Heart left ventricle (tissue), 16 donors: ENCODE measurements around the gene PTPRE. TPM values are rescaled to one million over a fixed set of nuclear protein-coding genes. Genes with fewer than 3 reads are reported as not detected.

Source experiments
- ATAC-seq, 4 donors: fragments of 200-7000 bp; cut with Tn5 transposase; one replicate each; pipeline ENCODE4 v1.9.1; 2020 to 2022; ENCODE audit warnings: moderate library complexity in 4 of 4, mild to moderate bottlenecking in 3 of 4, moderate number of reproducible peaks in 1 of 4
- DNase-seq, 5 donors: peaks; one replicate each; pipeline ENCODE4 v3.0.0-alpha.2; 2020
- H3K27ac ChIP-seq, 12 donors: fragments of 200-600 bp; sonication (generic) in 4 of 12; one replicate each; pipeline versions ENCODE4 v1.5.0 to v1.8.0; 2016 to 2022; ENCODE audit warnings: mild to moderate bottlenecking in 2 of 12
- H3K27me3 ChIP-seq, 9 donors: fragments of 200-600 bp; sonication (generic) in 2 of 9; one replicate each; pipeline versions ENCODE4 v1.5.1 to v1.8.0; 2016 to 2022; ENCODE audit warnings: mild to moderate bottlenecking in 3 of 9
- H3K36me3 ChIP-seq, 9 donors: fragments of 200-600 bp; sonication (generic) in 2 of 9; one replicate each; pipeline versions ENCODE4 v1.5.0 to v1.8.0; 2018 to 2022; ENCODE audit warnings: mild to moderate bottlenecking in 2 of 9
- H3K4me1 ChIP-seq, 12 donors: fragments of 200-600 bp; sonication (generic) in 4 of 12; one replicate each; pipeline versions ENCODE4 v1.5.0 to v1.8.0; 2016 to 2022; ENCODE audit warnings: mild to moderate bottlenecking in 3 of 12
- H3K4me3 ChIP-seq, 12 donors: fragments of 200-600 bp; sonication (generic) in 4 of 12; one replicate each; pipeline versions ENCODE4 v1.5.0 to v1.8.0; 2017 to 2022; ENCODE audit warnings: mild to moderate bottlenecking in 9 of 12, moderate library complexity in 4 of 12
- H3K9me3 ChIP-seq, 12 donors: fragments of 200-600 bp; sonication (generic) in 4 of 12; one replicate each; pipeline versions ENCODE4 v1.5.0 to v1.8.0; 2016 to 2022; ENCODE audit warnings: mild to moderate bottlenecking in 1 of 12
- POLR2A ChIP-seq, 2 donors: fragments of 450-650 bp; IDR thresholded peaks; one replicate each; pipeline ENCODE4 v1.6.1; 2017; ENCODE audit warnings: antibody characterized with exemption in 2 of 2, mild to moderate bottlenecking in 2 of 2, moderate library complexity in 2 of 2
- WGBS, 4 donors: extraction: QIAGEN DNeasy Blood & Tissue Kit in 2 of 4; methylation state at CpG; one replicate each; pipeline versions ENCODE4 v1.1.5 to v1.1.7; 2013 to 2018; 5-methylcytosine and 5-hydroxymethylcytosine counted together
- intact Hi-C, 10 donors: fragments of 100-400 bp; cut with DNase I; formaldehyde crosslinking; loops; one replicate each; pipeline versions ENCODE4 v1.11.1 to v1.14.2; 2022
- polyA plus RNA-seq, 2 donors: library from polyadenylated mRNA; stranded (reverse); fragments of 200-250 nt; gene quantifications; one replicate each; pipeline ENCODE4 v1.2.3, GENCODE V29; 2013
- total RNA-seq, 9 donors: library from RNA; depleted of rRNA in 2 of 9; stranded (reverse); fragments of >200 nt in 2 of 9; fragmentation: NEBNext Ultra II Directional in 3 of 9; extraction: Animal tissue kit (Norgen Biotek cat#: 25700) in 3 of 9; gene quantifications; one replicate each; pipeline versions ENCODE4 v1.1.0 to v1.2.4, GENCODE V29; 2016 to 2023
- TF ChIP-seq, protein P1 (sequence below), 12 donors: fragments of 200-600 bp; sonication (generic) in 4 of 12; IDR thresholded peaks; one replicate each; pipeline versions ENCODE4 v1.5.0 to v1.8.0; 2018 to 2022; ENCODE audit warnings: antibody characterized with exemption in 12 of 12, mild to moderate bottlenecking in 5 of 12
- donor health status: ischemic (EF 13 %, LVEDD 7.1; RV severe dilation, severe dysfunction).
- donor health status: healthy with polysubstance abuse.
- donor health status: DM: no; HTN: yes; CAD: no.
- donor health status: DM: no; HTN: no; CAD: no.
- donor health status: ischemic (EF 25% LVEDD 6.9; RV normal size, moderate dysfunction).
- donor health status: ischemic (EF 25% LVEDD 5.7; RV mildly dilated, moderate dysfunction).
- donor health status: healthy.
- donor health status: DM: yes; HTN: yes; CAD: no.
- donor health status: ischemic (EF 35%, LVEDD 5.7; RV mildly dilated, moderate dysfunction).
- donor health status: nonischemic (EF 11% LVEDD 7.7; RV severe dilation, severe dysfunction).
- donor health status: DM: yes; HTN: yes; CAD: no.
- donor health status: PGD.
- donor health status: ischemic (EF 29% LVEDD 5.4; RV normal size, mild dysfunction).
- donor health status: nonischemic (EF 23%, LVEDD 6.1; RV moderate dilation, normal function).

The PTPRE gene
- total and polyA plus RNA-seq, 11 donors = 6.9 to 55.0 (median 24.1) TPM

DNA sequence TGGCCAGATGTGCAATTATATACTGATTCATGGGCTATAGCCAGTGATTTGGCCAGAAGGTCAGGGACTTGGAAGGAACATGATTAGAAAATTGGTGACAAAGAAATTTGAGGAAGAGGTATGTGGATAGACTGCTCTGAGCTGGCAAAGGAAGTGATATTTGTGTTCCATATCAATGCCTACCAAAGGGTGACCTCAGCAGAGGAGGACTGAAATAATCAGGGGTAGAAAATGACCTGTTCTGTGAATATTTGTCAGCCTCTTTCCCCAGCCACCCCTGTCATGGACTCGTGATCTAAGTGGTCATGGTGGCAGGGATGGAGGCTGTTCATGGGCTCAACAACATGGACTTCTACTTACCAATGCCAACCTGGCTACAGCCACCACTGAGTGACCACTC is 47.0 kb downstream of the PTPRE start:
- H3K4me3 ChIP-seq = no peak overlapping the region
- H3K36me3 ChIP-seq = no peaks in the 10 kb centered on the region
- no peak for ATAC-seq
- intact Hi-C loops = no loop called here
- no peak for DNase-seq
- no peaks in the 10 kb centered on the region for H3K27me3 ChIP-seq
- peaks cover 0 to 12% (median 0%) of the 10 kb centered on the region in 12 donors for H3K9me3 ChIP-seq
- TF ChIP-seq POLR2A (IDR thresholded peaks at IDR 0.05) = no peak
- TF ChIP-seq, protein P1, sequence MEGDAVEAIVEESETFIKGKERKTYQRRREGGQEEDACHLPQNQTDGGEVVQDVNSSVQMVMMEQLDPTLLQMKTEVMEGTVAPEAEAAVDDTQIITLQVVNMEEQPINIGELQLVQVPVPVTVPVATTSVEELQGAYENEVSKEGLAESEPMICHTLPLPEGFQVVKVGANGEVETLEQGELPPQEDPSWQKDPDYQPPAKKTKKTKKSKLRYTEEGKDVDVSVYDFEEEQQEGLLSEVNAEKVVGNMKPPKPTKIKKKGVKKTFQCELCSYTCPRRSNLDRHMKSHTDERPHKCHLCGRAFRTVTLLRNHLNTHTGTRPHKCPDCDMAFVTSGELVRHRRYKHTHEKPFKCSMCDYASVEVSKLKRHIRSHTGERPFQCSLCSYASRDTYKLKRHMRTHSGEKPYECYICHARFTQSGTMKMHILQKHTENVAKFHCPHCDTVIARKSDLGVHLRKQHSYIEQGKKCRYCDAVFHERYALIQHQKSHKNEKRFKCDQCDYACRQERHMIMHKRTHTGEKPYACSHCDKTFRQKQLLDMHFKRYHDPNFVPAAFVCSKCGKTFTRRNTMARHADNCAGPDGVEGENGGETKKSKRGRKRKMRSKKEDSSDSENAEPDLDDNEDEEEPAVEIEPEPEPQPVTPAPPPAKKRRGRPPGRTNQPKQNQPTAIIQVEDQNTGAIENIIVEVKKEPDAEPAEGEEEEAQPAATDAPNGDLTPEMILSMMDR (IDR thresholded peaks at IDR 0.05) = no peak
- WGBS, 4 donors = 93 to 100% (median 97%) methylated on average over 1 of the region's 1 CpG
- H3K27ac ChIP-seq = no peak overlapping the region
- peaks cover 0 to 8% (median 0%) of the 10 kb centered on the region in 12 donors for H3K4me1 ChIP-seq

DNA sequence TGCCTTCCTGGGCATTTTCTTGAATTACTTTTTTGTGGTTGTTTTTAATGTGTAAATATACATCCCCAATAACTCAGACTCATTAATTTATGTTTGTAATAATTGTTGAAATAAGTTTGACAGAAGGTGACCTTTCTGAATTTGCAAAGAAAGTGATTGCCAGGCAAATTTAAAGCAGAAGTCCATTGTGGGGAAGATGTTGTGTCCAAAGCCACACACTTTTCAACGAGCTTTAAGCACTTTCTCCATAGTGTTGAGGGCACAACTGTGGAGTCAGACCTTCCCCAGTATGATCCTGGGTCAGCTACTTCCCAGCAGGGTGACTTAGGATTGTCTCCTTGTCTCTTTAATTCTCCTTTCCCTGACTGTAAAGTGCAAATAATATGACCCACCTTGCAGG is 52.5 kb downstream of the PTPRE start:
- peaks cover 0 to 12% (median 0%) of the 10 kb centered on the region in 12 donors for H3K9me3 ChIP-seq
- H3K4me1 ChIP-seq = peaks cover 0 to 10% (median 0%) of the 10 kb centered on the region in 12 donors
- H3K27ac ChIP-seq = no peak overlapping the region
- TF ChIP-seq, protein P1 (IDR thresholded peaks at IDR 0.05) = no peak
- TF ChIP-seq POLR2A (IDR thresholded peaks at IDR 0.05) = no peak
- no peak for DNase-seq
- no peak for ATAC-seq
- H3K36me3 ChIP-seq = no peaks in the 10 kb centered on the region
- H3K4me3 ChIP-seq = no peak overlapping the region
- H3K27me3 ChIP-seq = no peaks in the 10 kb centered on the region
- intact Hi-C loops = no loop called here
- WGBS, 4 donors = 68 to 75% (median 70%) methylated on average over 1 of the region's 1 CpG

DNA sequence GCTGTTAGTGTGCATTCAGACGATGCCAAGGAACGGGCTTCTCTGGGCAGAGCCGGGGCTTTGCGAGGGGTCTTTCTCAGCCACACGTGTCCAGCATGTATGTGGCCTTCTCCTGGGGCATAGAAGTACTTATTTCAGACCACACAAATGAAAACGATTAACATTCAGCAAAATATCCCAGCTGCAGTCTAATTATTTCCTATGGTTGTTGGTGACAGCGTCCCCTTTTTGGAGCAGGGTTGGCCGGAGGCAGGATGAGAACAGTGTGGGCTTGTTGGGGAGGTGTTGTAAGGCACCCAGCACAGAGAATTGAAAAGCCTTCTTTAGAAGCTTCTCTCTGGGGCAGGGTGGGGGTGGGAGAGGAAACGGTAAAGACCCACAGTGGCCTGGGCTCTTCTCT is 54.2 kb downstream of the PTPRE start:
- TF ChIP-seq POLR2A (IDR thresholded peaks at IDR 0.05) = no peak
- Histone ChIP-seq H3K36me3 (no peaks in the 10 kb centered on the region), H3K27ac (no peak overlapping the region), H3K9me3 (peaks cover 0 to 11% (median 0%) of the 10 kb centered on the region in 12 donors), H3K4me3 (no peak overlapping the region), H3K4me1 (peaks cover 0 to 10% (median 0%) of the 10 kb centered on the region in 12 donors), H3K27me3 (no peaks in the 10 kb centered on the region)
- DNase-seq (no peak), ATAC-seq (no peak)
- 80 to 88% (median 84%) methylated on average over 9 of the region's 9 CpGs for WGBS, 4 donors
- intact Hi-C loops = no loop called here

DNA sequence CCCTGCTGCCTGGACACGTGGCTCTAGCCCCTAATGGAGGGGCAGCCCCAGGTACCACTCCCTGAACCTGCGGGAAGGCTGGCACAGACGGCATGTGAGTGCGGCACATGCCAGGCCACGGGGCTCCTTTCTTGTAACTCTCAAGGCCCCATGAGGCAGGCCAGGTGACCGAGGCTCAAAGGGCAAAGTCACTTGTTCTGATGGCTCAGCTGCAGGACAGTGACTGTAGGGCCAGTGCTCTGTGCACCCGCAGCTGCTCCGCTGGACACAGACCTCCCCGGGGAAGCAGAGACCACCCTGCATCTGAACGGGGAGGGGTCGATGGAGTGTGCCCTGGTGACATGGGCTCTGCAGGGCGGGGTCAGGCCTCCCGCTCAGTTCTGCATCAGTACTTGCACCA is 55.3 kb downstream of the PTPRE start:
- DNase-seq = no peak
- 86 to 94% (median 91%) methylated on average over 8 to 13 of the region's 13 CpGs for WGBS, 4 donors
- H3K4me3 ChIP-seq = no peak overlapping the region
- no peaks in the 10 kb centered on the region for H3K36me3 ChIP-seq
- peak in 2 of 4 donors; percentile 12 to 21 for ATAC-seq
- TF ChIP-seq POLR2A (IDR thresholded peaks at IDR 0.05) = no peak
- TF ChIP-seq, protein P1 (IDR thresholded peaks at IDR 0.05) = no peak
- H3K9me3 ChIP-seq = no peaks in the 10 kb centered on the region
- peaks cover 0 to 10% (median 0%) of the 10 kb centered on the region in 12 donors for H3K4me1 ChIP-seq
- intact Hi-C loops = no loop called here
- no peaks in the 10 kb centered on the region for H3K27me3 ChIP-seq
- H3K27ac ChIP-seq = no peak overlapping the region

DNA sequence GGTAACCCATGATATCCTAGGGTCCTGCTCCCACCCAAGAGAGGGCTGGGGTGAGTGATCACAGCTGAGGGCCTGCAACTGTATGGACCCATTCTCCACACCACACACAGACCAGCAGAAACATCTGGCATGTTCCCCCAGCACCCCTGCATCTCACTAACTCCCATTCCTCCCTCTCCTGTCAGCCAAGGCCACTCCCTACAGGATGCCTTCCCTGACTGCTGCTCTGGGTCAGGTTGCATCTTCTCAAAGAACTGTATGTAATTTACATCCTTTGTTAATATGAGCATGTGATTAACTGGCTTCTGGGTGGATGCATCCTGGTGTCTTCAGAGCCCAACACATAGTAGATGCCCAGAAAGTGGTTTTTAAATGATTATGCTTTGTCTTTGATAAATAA is 56.2 kb downstream of the PTPRE start:
- Histone ChIP-seq H3K4me1 (peaks cover 0 to 14% (median 3%) of the 10 kb centered on the region in 12 donors), H3K27me3 (no peaks in the 10 kb centered on the region), H3K4me3 (no peak overlapping the region), H3K9me3 (no peaks in the 10 kb centered on the region), H3K27ac (no peak overlapping the region), H3K36me3 (no peaks in the 10 kb centered on the region)
- no peak for TF ChIP-seq POLR2A (IDR thresholded peaks at IDR 0.05)
- TF ChIP-seq, protein P1 (IDR thresholded peaks at IDR 0.05) = no peak
- ATAC-seq = no peak
- intact Hi-C loops = no loop called here
- DNase-seq = no peak
